ENCODE measurements around the gene AQP4.

The AQP4 gene

DNA sequence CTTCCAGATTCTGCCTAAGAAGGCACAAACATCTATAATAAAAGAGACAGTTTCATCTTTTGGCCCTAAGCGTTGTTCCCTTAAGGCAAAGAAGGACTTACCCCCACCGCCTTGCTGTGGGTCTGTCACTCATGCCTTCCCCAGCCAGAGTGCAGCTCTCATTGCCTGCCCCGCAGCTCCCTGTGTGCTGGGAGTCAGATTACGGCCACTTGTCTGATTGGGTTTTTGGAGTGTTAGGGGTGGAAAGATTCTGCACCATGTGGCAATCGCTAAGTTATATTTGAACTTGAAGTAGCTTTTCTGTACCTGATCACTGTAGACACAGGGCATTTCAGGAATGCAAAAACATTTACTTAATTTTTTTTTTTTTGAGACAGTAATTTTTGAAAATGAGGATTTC lies at the start of gene AQP4:
AQP4 (minus strand) TSS at position 151 of the 400 bp plus-strand sequence; CDS start at position 133, 18 bp downstream.
- no peak for TF ChIP-seq CTCF (IDR thresholded peaks at IDR 0.05; ENCODE audit: borderline replicate concordance, insufficient read depth, low read depth, low read length)
- H3K4me3 ChIP-seq (ENCODE audit: low read depth, low read length), result no peak within 1 kb of the TSS

- no peak for TF ChIP-seq CTCF (IDR thresholded peaks at IDR 0.05; ENCODE audit: borderline replicate concordance, insufficient read depth, low read depth, low read length)
- H3K4me3 ChIP-seq (ENCODE audit: low read depth, low read length), result no peak overlapping the region
Measured at GRCh38 chr18:26911840-26912239, 46.3 kb upstream of the AQP4 start.

GRCh38 chr18:26909599-26910290 lies 44.2 kb upstream of the AQP4 start:
- no peak for TF ChIP-seq CTCF (IDR thresholded peaks at IDR 0.05; ENCODE audit: borderline replicate concordance, insufficient read depth, low read depth, low read length)
- no peak overlapping the region for H3K4me3 ChIP-seq (ENCODE audit: low read depth, low read length)

GRCh38 chr18:26908906-26909305 lies 43.4 kb upstream of the AQP4 start:
- TF ChIP-seq CTCF (IDR thresholded peaks at IDR 0.05; ENCODE audit: borderline replicate concordance, insufficient read depth, low read depth, low read length), result no peak
- no peak overlapping the region for H3K4me3 ChIP-seq (ENCODE audit: low read depth, low read length)

DNA sequence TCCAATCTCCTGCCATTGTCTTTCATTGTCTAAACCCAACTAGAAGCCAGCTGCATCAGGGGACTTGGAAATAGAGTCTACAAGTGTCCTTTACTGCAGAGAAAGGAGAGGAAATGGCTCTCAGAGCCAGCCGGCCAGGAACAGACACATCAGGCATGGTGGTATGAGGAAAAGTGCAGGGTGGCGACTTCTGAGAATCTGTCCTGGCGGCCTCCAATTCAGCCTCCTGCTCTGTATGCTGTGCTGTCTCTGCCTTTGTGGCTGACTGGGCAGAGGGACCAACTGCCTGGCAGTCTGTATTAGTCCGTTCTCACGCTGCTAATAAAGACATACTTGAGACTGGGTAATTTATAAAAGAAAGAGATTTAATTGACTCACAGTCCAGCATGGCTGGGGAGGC lies 36.8 kb upstream of the AQP4 start:
- no peak overlapping the region for H3K4me3 ChIP-seq (ENCODE audit: low read depth, low read length)
- no peak for TF ChIP-seq CTCF (IDR thresholded peaks at IDR 0.05; ENCODE audit: borderline replicate concordance, insufficient read depth, low read depth, low read length)

- no peak overlapping the region for H3K4me3 ChIP-seq (ENCODE audit: low read depth, low read length)
- TF ChIP-seq CTCF (IDR thresholded peaks at IDR 0.05; ENCODE audit: borderline replicate concordance, insufficient read depth, low read depth, low read length), result no peak
Measured at GRCh38 chr18:26901020-26901419, 35.5 kb upstream of the AQP4 start.

DNA sequence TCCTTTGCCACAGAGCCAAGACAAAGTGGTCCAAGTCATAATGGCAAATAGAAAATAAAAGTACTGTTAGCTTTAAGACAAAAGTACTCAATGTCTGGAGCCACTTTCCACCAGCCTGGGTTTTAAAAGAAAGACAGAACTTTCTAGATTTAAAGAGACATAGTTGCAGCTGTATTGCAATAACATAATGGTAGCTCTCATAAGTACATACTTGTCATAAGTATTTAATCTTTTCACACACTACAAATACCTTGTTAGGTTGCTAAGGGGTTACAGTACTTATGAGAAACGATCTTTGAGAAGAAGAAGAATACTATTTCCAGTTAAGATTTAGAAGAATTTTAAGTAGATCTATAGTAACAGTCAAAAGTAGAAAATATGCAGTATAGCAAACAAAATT lies 28.9 kb upstream of the AQP4 start:
- no peak for TF ChIP-seq CTCF (IDR thresholded peaks at IDR 0.05; ENCODE audit: borderline replicate concordance, insufficient read depth, low read depth, low read length)
- no peak overlapping the region for H3K4me3 ChIP-seq (ENCODE audit: low read depth, low read length)

Measured in GM12875 (cell line).